DND-41 (cell line): ENCODE results near the gene PVALEF.

Experiments
- EZH2 ChIP-seq: IDR thresholded peaks from 3 replicates; pipeline ENCODE4 v1.6.1; 2012; ENCODE audit warnings: borderline replicate concordance, low read depth, mild to moderate bottlenecking, moderate library complexity, low read length, inconsistent platforms; ENCODE audit not compliant: severe bottlenecking
- TF ChIP-seq, protein P1 (sequence below): IDR thresholded peaks from 2 replicates; pipeline ENCODE4 v1.5.1; 2012; ENCODE audit warnings: borderline replicate concordance, low read length, moderate library complexity, mild to moderate bottlenecking; ENCODE audit not compliant: poor library complexity, severe bottlenecking; ENCODE audit errors: extremely low read depth

DNA sequence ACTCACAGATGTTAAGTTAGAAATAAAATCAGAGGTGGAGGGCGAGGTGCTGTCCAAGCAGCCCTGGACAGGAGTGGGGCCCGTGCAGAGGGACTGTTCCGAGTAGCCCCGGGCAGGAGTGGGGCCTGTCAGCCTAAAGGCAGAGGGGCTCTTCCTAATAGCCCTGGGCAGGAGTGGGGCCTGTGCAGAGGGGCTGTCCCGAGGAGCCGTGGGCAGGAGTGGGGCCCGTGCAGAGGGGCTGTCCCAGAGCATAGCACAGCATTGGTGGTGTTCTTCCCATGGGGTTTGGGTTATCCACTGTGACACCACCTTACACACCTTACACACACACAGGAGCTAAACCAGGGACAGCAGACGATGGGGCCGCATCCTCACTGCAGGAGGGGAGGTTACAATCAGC lies 47.1 kb downstream of the PVALEF start:
- TF ChIP-seq, protein P1, sequence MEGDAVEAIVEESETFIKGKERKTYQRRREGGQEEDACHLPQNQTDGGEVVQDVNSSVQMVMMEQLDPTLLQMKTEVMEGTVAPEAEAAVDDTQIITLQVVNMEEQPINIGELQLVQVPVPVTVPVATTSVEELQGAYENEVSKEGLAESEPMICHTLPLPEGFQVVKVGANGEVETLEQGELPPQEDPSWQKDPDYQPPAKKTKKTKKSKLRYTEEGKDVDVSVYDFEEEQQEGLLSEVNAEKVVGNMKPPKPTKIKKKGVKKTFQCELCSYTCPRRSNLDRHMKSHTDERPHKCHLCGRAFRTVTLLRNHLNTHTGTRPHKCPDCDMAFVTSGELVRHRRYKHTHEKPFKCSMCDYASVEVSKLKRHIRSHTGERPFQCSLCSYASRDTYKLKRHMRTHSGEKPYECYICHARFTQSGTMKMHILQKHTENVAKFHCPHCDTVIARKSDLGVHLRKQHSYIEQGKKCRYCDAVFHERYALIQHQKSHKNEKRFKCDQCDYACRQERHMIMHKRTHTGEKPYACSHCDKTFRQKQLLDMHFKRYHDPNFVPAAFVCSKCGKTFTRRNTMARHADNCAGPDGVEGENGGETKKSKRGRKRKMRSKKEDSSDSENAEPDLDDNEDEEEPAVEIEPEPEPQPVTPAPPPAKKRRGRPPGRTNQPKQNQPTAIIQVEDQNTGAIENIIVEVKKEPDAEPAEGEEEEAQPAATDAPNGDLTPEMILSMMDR: no peak
- TF ChIP-seq EZH2: no peak
